Ovary (tissue), 9 donors: ENCODE results near the gene DNAI4. TPM values are rescaled to one million over a fixed set of nuclear protein-coding genes. Genes with fewer than 3 reads are reported as not detected.
"Not testable (repeated sequence)": the region's sequence is repeated elsewhere in the genome, so short reads cannot be mapped to it uniquely, and the experiment has no call there.

Experiments used
- DNase-seq, 5 donors: peaks; one replicate each; pipeline ENCODE4 v3.0.0-alpha.2; 2019 to 2020
- H3K27ac ChIP-seq, 2 donors: fragments of 200-600 bp; one replicate each; pipeline versions ENCODE4 v1.5.1 to v1.8.0; 2019 to 2022
- H3K27me3 ChIP-seq: fragments of 200-600 bp; one replicate; pipeline ENCODE4 v1.8.0; 2022
- H3K36me3 ChIP-seq: fragments of 200-600 bp; sonication (generic); one replicate; pipeline ENCODE4 v1.5.1; 2019
- H3K4me1 ChIP-seq: one replicate; pipeline ENCODE4 v1.8.1; 2013; ENCODE audit warnings: mild to moderate bottlenecking, moderate library complexity; ENCODE audit not compliant: insufficient read depth
- H3K4me3 ChIP-seq: fragments of 200-600 bp; sonication (generic); one replicate; pipeline ENCODE4 v1.5.1; 2017
- H3K9me3 ChIP-seq, 2 donors: fragments of 200-600 bp in 1 of 2; sonication (generic) in 1 of 2; one replicate each; pipeline versions ENCODE4 v1.5.1 to v1.8.1; 2013 to 2019; ENCODE audit warnings: mild to moderate bottlenecking in 1 of 2, moderate library complexity in 1 of 2
- EP300 ChIP-seq: sonication (generic); formaldehyde crosslinking; IDR thresholded peaks from one replicate; pipeline ENCODE4 v1.6.1; 2017; ENCODE audit warnings: antibody characterized with exemption
- POLR2A ChIP-seq: fragments of 450-650 bp; IDR thresholded peaks from one replicate; pipeline ENCODE4 v1.6.1; 2017; ENCODE audit warnings: antibody characterized with exemption, mild to moderate bottlenecking, moderate library complexity
- WGBS, 3 donors: extraction: QIAGEN DNeasy Blood & Tissue Kit in 1 of 3; methylation state at CpG; one replicate each; pipeline versions ENCODE4 v1.1.5 to v1.1.7; 2013 to 2017; 5-methylcytosine and 5-hydroxymethylcytosine counted together
- intact Hi-C, 4 donors: fragments of 100-400 bp; cut with DNase I; formaldehyde crosslinking; loops; one replicate each; pipeline versions ENCODE4 v1.11.0 to v1.15.1; 2022 to 2023
- polyA plus RNA-seq, 2 donors: library from polyadenylated mRNA; stranded (reverse); fragments of 200-250 nt in 1 of 2; fragments of 350-450 nt in 1 of 2; fragmentation: Illumina TruSeq in 1 of 2; extraction: RNeasy Lipid Tissue Mini Kit (QIAGEN cat#74804) in 1 of 2; gene quantifications; one replicate each; pipeline ENCODE4 v1.2.3, GENCODE V29; 2013 to 2014
- total RNA-seq, 7 donors: library from RNA; depleted of rRNA in 2 of 7; stranded (reverse); fragments of >200 nt in 2 of 7; fragmentation: NEBNext Ultra II Directional in 3 of 7; extraction: Animal tissue kit (Norgen Biotek cat#: 25700) in 3 of 7; gene quantifications; one replicate each; pipeline versions ENCODE4 v1.1.0 to v1.2.4, GENCODE V29; 2016 to 2023
- TF ChIP-seq, protein P1 (sequence below), 3 donors: fragments of 450-650 bp in 2 of 3; fragments of 200-600 bp in 1 of 3; IDR thresholded peaks; one replicate each; pipeline versions ENCODE4 v1.5.1 to v1.8.0; 2016 to 2022; ENCODE audit warnings: antibody characterized with exemption in 3 of 3, mild to moderate bottlenecking in 1 of 3
- donor health status: DM: no; HTN: no; CAD: no; lungs with moderate emphysema.
- donor health status: DM: no; HTN: no; CAD: no.
- donor health status: Bipolar disorder and iron deficiency.
- donor health status: DM: yes; HTN: yes; CAD: no.
- donor health status: DM: no; HTN: no; CAD: no.
- donor health status: DM: yes; HTN: yes; CAD: no.

DNAI4 gene
- total and polyA plus RNA-seq, 9 donors = 2.5 to 52.6 (median 27.2) TPM

DNA sequence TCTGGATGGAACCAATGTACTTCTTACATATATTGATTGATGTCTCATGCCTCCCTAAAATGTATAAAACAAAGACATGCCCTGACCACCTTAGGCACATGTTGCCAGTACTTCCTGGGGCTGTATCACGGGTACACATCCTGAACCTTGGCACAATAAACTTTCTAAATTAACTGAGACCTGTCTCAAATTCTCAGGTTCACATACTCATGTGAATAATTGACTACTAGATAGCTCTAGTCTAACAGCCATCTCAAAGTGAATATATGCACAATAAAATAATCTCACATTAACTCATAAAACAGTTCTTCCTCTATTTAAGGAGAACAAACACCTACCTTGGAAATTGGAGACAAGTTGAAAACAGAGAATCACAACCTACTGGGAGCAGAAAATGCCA, 5.6 kb downstream of the DNAI4 start:
- intact Hi-C loops = no loop called here

DNA sequence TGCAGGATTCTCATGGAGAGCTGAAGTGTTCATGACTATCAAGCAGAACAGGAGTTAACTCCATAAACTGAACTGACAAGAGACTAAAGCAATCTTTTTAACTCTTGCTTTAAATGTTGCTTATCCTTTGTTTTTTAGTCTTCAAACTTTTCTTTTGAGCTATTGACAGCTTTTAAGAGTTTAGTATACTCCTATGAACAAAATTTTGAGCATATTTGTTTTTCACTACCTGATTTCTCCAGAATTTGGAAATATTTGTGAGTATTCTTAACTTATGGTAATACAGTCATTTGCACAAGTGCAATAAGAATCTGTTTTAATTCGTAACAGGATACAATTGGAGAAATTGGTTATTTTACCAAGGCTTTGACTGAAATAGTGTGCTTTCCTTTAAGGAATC, 7.2 kb downstream of the DNAI4 start:
- DNase-seq = no peak
- H3K4me3 ChIP-seq = no peak overlapping the region
- H3K4me1 ChIP-seq = no peaks in the 10 kb centered on the region
- no peaks in the 10 kb centered on the region for H3K9me3 ChIP-seq
- WGBS, 3 donors = 98 to 100% (median 98%) methylated on average over 1 of the region's 1 CpG
- H3K27me3 ChIP-seq = no peaks in the 10 kb centered on the region
- H3K27ac ChIP-seq = no peak overlapping the region
- no peaks in the 10 kb centered on the region for H3K36me3 ChIP-seq
- TF ChIP-seq, protein P1, sequence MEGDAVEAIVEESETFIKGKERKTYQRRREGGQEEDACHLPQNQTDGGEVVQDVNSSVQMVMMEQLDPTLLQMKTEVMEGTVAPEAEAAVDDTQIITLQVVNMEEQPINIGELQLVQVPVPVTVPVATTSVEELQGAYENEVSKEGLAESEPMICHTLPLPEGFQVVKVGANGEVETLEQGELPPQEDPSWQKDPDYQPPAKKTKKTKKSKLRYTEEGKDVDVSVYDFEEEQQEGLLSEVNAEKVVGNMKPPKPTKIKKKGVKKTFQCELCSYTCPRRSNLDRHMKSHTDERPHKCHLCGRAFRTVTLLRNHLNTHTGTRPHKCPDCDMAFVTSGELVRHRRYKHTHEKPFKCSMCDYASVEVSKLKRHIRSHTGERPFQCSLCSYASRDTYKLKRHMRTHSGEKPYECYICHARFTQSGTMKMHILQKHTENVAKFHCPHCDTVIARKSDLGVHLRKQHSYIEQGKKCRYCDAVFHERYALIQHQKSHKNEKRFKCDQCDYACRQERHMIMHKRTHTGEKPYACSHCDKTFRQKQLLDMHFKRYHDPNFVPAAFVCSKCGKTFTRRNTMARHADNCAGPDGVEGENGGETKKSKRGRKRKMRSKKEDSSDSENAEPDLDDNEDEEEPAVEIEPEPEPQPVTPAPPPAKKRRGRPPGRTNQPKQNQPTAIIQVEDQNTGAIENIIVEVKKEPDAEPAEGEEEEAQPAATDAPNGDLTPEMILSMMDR (IDR thresholded peaks at IDR 0.05) = no peak
- TF ChIP-seq EP300 (no peak), POLR2A (no peak)
- intact Hi-C loops = no loop called here

More for the DNA sequence above, 5.6 kb downstream of the DNAI4 start:
- no peak overlapping the region for H3K4me3 ChIP-seq
- no peaks in the 10 kb centered on the region for H3K27me3 ChIP-seq
- H3K36me3 ChIP-seq = no peaks in the 10 kb centered on the region
- no peaks in the 10 kb centered on the region for H3K9me3 ChIP-seq
- H3K27ac ChIP-seq = no peak overlapping the region
- peaks cover 7% of the 10 kb centered on the region for H3K4me1 ChIP-seq
- 91 to 96% (median 93%) methylated on average over 1 of the region's 1 CpG for whole genome bisulfite sequencing, 3 donors
- no peak for DNase-seq
- TF ChIP-seq POLR2A (no peak), EP300 (no peak)
- TF ChIP-seq, protein P1 (IDR thresholded peaks at IDR 0.05) = no peak

DNA sequence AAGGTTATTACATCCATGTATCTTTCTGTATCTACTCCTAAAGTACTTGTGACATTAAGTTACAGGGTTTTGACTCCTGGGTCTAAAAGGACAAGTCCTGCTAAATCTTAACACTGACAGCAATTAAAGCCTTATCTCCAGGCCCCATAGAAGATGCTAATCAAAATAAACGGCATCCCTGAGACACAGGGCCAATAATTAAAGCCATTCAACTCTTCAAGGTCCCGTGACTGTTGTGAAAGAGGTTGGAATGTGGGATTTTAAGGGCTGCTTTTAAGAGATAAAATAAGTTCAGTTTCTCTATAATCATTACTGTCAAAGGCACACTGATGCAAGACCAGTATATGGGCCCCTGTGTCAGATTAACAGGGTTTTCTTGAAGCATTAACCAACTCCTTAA, 8.3 kb downstream of the DNAI4 start:
- TF ChIP-seq, protein P1 (IDR thresholded peaks at IDR 0.05) = no peak
- no peak for TF ChIP-seq EP300
- TF ChIP-seq POLR2A = no peak

DNA sequence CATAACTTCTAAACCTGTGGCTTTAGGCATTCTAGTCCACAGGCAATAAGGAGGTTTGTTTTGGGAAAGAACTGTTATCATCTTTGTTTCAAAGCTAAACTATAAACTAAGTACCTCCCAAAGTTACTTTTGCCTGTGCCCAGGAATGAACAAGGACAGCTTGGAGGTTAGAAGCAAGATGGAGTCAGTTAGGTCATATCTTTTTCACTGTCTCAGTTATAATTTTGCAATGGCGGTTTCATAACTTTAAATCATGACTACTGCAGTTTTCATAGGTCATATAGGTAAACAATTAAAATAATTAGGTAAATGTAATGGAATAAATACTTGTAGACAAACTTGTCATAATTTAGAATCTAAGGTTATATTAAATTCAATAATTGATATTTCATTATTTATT, 9.5 kb downstream of the DNAI4 start:
- H3K36me3 ChIP-seq, DNase-seq, H3K9me3 ChIP-seq, H3K27me3 ChIP-seq, intact Hi-C loops, H3K27ac ChIP-seq, H3K4me1 ChIP-seq, H3K4me3 ChIP-seq: not testable (repeated sequence)
- WGBS, 3 donors = 74 to 92% (median 83%) methylated on average over 1 of the region's 1 CpG

More for the DNA sequence above, 8.3 kb downstream of the DNAI4 start:
- Histone ChIP-seq H3K27ac (no peak overlapping the region), H3K4me1 (no peaks in the 10 kb centered on the region), H3K9me3 (no peaks in the 10 kb centered on the region), H3K27me3 (no peaks in the 10 kb centered on the region), H3K4me3 (no peak overlapping the region), H3K36me3 (no peaks in the 10 kb centered on the region)
- DNase-seq = no peak
- intact Hi-C loops = no loop called here
- 48 to 55% (median 49%) methylated on average over 2 of the region's 2 CpGs for WGBS, 3 donors

DNA sequence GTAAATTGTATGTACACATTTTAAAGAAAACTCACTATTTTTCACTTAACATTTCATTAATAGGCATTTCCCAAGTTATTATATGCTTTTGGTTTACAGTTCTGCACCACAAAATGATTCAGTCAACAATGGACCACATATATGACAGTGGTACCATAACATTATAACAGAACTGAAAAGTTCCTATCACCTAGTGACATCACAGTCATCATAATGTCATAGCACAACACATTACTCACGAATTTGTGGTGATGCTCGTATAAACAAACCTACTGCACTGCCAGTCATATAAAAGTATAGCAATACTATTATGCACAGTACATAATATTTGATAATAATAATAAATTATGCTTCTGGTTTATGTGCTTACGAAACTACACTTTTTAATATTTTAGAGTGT, 30.9 kb downstream of the DNAI4 start:
- intact Hi-C loops = no loop called here
- no peaks in the 10 kb centered on the region for H3K4me1 ChIP-seq
- H3K4me3 ChIP-seq = no peak overlapping the region
- TF ChIP-seq EP300 (no peak), POLR2A (no peak)
- TF ChIP-seq, protein P1 (IDR thresholded peaks at IDR 0.05) = no peak
- no peaks in the 10 kb centered on the region for H3K27me3 ChIP-seq
- no peak overlapping the region for H3K27ac ChIP-seq
- no peaks in the 10 kb centered on the region for H3K36me3 ChIP-seq
- no peak for DNase-seq
- H3K9me3 ChIP-seq = no peaks in the 10 kb centered on the region
- 95 to 97% (median 95%) methylated on average over 3 of the region's 3 CpGs for WGBS, 3 donors
